GM12875 (cell line): Measurements from ENCODE around the gene SMG6.

Experiments
- H3K4me3 ChIP-seq: one replicate; pipeline ENCODE4 v1.5.1; 2011; ENCODE audit warnings: low read depth, low read length, control low read depth
- TF ChIP-seq, protein P1 (sequence below): IDR thresholded peaks from 2 replicates; pipeline ENCODE4 v1.5.1; 2011; ENCODE audit warnings: low read depth, mild to moderate bottlenecking, control low read depth, inconsistent platforms, low read length, moderate library complexity, borderline replicate concordance; ENCODE audit not compliant: insufficient read depth

SMG6 gene

DNA sequence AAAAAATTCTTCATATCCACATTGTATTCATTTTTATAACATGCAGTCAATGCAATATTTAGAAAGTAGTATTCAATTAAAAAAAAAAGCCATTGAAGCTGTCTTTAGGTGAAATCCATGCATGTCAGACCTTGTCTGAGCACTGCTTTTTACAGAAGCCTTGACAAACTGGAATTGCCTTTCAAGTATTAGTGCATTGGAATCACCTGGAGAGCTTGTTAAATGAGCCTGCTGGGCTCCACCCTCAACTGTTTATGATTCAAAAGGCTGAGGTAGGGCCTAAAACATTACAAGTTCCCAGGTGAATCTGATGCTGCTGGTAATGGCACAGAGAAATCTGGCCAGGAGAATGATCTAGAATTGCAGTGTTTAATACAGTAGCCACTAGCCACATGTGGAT lies 162.9 kb downstream of the SMG6 start:
- TF ChIP-seq, protein P1, sequence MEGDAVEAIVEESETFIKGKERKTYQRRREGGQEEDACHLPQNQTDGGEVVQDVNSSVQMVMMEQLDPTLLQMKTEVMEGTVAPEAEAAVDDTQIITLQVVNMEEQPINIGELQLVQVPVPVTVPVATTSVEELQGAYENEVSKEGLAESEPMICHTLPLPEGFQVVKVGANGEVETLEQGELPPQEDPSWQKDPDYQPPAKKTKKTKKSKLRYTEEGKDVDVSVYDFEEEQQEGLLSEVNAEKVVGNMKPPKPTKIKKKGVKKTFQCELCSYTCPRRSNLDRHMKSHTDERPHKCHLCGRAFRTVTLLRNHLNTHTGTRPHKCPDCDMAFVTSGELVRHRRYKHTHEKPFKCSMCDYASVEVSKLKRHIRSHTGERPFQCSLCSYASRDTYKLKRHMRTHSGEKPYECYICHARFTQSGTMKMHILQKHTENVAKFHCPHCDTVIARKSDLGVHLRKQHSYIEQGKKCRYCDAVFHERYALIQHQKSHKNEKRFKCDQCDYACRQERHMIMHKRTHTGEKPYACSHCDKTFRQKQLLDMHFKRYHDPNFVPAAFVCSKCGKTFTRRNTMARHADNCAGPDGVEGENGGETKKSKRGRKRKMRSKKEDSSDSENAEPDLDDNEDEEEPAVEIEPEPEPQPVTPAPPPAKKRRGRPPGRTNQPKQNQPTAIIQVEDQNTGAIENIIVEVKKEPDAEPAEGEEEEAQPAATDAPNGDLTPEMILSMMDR = no peak

DNA sequence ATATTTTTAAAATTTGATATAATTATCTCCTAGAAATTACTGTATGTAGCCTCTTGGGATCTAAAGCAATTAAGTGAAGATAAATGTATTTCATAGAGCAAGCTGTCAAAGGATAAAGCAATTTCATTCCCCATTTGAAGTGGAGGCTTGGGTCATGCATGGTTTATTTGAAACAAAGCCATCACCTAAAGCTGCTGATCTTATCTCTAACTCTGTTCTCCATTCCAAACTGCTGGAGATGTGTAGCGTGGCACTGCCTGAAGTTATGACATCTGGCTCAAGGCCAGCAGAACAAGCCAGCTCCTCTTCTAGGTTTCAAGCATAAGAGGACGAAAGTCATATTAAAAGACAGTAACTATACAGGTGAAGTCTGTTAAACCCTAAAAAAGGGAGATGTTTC lies 164.8 kb downstream of the SMG6 start:
- TF ChIP-seq, protein P1 = no peak
- H3K4me3 ChIP-seq = no peak overlapping the region

More for the DNA sequence above, 162.9 kb downstream of the SMG6 start:
- H3K4me3 ChIP-seq = no peak overlapping the region

DNA sequence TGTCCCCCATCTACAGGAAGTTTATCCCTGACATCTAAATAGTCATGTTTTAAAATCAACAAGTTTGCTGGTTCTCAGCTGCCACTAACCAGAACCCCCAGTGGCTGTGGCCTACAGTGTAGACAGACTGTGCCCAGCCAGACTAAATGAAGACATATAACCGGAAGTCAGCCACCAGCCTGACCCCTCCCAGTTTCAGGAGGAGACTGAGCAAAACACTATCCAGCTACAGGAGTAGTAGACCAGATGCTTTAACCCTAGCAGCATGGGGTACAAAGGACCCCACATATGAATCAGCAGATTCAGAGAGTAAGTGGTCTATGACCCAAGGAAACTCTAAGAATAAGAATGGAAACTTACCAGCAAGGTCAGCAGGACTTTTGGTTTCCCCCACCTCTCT lies 165.3 kb downstream of the SMG6 start:
- H3K4me3 ChIP-seq = no peak overlapping the region
- TF ChIP-seq, protein P1 = no peak

DNA sequence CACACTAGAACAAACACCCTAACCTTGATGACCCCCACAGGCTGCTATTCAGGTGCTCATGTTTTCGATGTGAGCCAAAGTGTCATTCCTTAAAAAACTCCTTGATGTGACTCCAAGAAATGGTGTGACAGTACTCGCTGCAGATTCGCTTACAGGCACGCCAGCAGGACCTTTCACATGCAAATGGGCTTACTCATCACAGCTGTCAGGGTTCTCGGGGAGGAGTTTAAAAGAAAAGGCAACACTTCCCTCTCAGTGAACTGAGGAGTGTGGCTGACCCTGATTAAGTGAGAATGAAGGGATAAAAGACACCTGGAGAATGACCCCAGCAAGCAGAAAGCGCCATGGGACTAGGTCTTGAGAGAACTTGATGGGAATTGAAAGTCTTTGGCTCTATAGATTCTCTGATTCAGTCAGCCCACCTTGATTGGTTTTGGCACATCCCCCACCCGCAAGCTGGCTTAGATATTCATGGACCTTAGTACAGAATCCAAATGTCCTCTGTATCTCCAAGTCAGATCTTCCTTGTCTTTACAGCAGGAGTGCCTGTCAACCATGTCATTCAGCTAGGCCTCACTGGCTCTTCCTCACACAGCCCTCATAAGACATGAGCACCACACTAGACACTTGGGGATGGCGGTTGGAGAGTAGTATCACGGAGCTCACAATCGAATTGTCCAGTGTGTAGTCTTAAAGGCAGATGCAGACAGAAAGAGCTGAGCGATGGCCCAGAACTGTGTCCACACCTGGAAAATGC lies 166.1 kb downstream of the SMG6 start:
- H3K4me3 ChIP-seq = no peak overlapping the region
- TF ChIP-seq, protein P1 = no peak

DNA sequence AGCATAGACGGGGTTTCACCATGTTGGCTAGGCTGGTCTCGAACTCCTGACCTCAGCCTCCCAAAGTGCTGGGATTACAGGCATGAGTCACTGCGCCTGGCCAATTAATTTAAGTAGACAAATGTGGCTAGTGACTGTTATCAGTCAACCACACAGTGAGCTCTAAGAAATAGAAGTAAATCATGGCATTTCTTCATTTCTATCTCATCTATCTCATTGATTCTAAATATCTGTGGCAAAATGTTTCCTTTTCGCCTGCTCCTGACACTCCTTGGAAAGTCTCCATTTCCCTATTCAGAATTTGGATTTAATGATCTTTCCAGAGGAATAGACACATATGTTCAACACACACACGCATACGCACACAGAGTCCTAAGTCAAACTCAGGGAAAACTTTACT lies 167.3 kb downstream of the SMG6 start:
- TF ChIP-seq, protein P1 = no peak
- no peak overlapping the region for H3K4me3 ChIP-seq

DNA sequence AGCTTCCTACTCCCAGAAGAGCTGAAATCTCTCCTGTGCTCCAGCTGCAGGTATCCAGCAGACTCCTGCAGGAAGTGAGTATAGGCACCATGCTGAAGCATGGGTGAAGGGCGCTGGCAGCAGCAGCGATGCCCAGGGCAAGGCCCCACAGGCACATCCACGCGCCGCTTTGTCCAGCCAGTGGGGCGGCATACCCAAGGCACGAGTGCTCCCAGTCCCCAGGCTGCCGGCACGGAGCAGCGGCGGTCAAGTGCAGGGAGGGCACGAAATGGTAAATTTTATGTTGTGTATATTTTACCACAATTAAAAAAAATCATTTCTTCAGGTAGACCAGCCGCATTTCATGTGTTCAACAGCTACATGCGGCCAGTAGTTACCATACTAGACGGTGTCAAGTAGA lies 175.6 kb downstream of the SMG6 start:
- H3K4me3 ChIP-seq = no peak overlapping the region

DNA sequence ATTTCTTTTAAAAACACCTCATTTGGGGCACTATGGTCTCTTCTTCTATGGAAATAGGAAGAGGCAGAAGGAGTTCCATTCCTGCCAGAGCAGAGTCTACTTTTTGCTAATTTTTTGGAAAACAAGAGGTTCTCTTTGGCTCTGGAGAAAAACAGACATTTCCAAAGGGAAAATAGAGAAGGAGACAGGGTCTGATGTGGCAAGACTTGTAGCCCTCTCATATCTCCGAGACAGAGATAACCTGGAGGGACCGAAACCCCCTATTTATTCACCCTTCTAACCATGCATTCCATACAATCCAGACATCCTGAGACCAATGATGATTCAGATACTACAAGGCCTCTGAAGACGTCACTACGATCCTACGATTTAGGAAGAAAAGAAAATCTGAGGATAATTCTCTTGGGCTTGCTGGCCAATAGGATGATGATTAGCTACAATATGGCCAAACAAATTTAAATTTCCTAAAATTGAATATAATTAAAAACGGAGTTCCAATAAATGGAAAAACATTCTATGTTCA lies 178.5 kb downstream of the SMG6 start:
- H3K4me3 ChIP-seq = no peak overlapping the region
- TF ChIP-seq, protein P1 = no peak

More for the DNA sequence above, 175.6 kb downstream of the SMG6 start:
- TF ChIP-seq, protein P1 = no peak
